Suppressor macrophage (primary cell): Measurements from ENCODE around the gene TCF7L2.

Experiments
- DNase-seq, 4 experiments: peaks; one replicate each; pipeline ENCODE4 v3.0.0-alpha.2; 2020 to 2022

Gene TCF7L2

GRCh38 chr10:112966194-112966855 lies 16.3 kb downstream of the TCF7L2 start:
- DNase-seq, result no peak

- no peak for DNase-seq
Measured at GRCh38 chr10:112967200-112967599, 17.2 kb downstream of the TCF7L2 start.

- DNase-seq, result no peak
Measured at GRCh38 chr10:112969131-112969530, 19.1 kb downstream of the TCF7L2 start.

DNA sequence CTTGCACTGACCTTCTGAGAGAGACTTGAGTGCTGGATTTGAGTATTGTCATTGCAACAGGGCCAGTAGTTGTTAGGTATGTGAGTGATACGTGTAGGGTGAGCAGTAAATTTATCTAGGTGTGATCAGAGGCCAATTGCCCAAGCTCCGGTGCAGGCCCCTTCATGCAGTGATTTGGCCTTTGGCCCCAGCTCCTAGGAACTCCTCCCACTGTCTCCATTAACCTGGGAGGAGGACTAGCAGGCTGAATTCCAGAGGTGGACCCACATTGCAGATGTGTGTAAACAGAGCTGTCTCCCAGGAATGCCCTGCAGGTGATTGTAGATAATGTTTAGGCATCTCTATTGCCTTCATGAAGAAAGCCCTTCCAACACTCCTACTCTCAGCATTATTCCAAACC lies 19.5 kb downstream of the TCF7L2 start:
- DNase-seq, result no peak

DNA sequence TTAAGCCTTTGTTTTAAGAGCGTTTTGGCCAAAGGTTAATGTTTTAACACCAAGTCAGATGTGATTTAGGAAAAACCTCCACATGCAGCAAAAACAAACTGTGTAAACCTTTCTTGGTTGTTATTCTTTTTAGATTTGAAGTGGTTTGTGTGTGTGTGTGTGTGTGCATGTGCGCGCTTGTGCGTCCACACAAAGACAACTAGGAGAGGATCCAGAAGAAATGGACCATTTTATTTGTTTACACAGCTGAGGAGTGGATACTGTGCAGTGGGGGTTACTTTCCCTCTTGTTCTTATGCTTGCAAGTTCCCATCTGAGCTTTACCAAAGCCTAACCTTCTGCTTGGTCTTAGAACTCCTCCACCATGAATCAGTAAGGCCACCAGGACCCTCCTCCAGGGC lies 20.0 kb downstream of the TCF7L2 start:
- DNase-seq, result no peak

GRCh38 chr10:112972606-112973005 lies 22.6 kb downstream of the TCF7L2 start:
- DNase-seq, result no peak

- DNase-seq, result no peak
Measured at GRCh38 chr10:112973046-112973445, 23.0 kb downstream of the TCF7L2 start.

GRCh38 chr10:112973805-112974204 lies 23.8 kb downstream of the TCF7L2 start:
- no peak for DNase-seq

GRCh38 chr10:112977426-112977898 lies 27.4 kb downstream of the TCF7L2 start:
- no peak for DNase-seq

GRCh38 chr10:112979927-112980326 lies 29.9 kb downstream of the TCF7L2 start:
- DNase-seq, result no peak

DNA sequence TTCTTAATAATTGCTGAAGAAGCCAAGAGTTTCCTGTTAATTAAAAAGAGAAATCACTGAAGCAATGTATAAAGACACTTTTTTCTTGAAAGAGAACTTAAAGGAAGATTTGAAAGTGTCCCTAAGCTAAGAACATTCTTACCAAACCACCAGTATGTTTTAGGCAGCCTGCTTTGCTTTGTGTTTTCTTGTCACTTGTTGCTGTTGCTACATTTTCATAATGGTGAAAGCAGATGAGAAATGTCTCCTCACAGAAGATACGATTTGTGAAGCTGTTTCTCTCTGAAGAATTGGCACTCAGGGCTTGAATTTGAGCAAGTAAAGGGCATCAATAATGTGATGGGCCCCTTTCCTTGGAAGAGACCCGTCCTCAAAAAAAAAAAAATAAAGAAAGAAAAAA lies 30.9 kb downstream of the TCF7L2 start:
- no peak for DNase-seq

DNA sequence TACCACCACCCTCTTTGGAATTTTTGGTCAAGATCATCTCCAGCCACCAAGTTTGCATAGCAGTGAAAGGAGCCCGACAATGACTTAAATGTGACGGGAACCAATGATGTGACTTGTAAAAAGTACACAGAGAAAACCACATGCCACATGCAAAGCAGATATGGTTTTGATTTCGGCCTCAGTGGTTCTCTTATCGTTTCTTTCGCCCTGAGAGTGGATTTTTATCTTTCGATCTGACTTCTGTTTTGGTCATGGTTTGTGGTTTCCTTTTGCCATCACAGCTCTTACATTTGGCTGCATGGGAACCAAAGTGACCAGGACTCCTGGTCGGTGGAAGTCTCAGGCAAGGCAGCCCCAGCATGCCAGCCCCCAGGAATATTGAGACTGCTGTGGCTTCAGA lies 31.5 kb downstream of the TCF7L2 start:
- DNase-seq, result no peak

GRCh38 chr10:112983444-112984056 lies 33.5 kb downstream of the TCF7L2 start:
- no peak for DNase-seq

GRCh38 chr10:112984756-112985155 lies 34.7 kb downstream of the TCF7L2 start:
- DNase-seq, result no peak

DNA sequence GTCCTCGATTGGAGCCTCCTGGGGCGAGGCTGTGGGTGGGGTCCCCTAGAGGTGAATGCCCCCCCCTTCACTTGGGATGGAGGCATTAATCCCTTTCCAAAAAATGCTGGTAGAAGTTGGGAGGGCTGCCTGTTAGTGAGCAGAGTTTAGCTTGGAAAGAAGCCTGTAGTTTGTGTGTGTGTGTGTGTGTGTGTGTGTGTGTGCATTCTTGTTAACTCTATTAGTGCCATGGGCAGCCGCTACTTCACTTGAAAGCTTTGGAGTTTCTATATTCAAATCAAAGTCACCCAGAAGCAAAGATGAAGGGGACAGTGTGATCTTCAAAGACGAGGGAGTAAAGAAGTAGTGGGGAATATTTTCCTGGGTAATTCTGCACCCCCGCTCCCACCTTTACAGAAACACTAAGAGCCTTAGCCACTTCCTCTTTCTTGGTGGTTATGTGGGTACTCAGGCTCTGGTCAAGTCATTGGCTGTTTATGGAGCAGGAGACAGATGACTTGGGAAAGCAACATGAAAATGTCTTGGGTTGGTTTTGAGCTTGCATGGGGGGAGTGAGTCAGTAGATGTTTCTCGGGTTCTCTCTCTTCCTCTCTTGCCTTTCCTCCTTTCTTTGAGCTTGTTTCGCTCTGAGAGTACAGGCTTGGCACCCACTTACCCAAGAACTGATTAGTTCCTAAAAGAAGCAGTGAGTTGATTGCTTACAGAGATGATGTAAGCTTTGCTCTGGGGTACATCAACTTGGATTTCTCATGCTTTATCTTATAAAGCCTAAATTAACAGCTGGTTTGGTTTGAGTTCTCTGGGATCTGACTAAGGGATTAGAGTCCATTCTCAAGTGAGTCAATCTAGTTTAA lies 35.9 kb downstream of the TCF7L2 start:
- DNase-seq, result peak; percentile 69 to 85 (median 74)

DNA sequence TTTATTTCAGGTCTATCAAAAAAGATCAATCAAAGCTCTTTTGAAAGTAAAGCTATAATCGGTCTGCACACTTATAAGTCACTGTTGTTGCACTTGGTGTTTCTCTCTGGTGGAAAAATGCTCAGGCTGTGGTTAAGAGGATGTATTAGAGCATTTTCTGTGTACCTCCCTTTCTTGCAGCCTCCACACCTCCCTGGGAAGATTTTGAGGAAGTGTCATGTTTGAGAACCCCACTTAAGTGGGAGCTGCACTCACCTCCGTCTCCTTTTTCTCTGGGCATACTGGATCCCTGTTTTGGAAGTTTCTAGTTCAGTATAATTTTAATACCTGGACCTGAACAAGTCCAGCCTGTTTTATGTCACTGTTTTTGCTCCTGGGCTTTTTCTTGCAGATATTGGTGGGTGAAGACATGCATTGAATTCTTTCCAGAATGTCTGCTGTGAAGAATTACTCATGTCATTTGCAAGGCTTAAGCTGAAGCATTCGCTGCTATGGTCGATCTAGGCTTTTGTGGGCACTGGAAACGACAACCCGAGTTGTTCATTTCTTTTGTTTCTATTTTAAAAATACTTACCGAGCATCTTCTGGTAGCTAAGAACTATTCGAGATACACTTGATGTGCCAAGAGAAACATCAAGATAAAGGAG lies 36.6 kb downstream of the TCF7L2 start:
- peak in 3 of 4 experiments; percentile 8 to 25 (median 16) for DNase-seq

- peak in 1 of 4 experiments; percentile 3 for DNase-seq
Measured at GRCh38 chr10:112988839-112989406, 38.9 kb downstream of the TCF7L2 start.

DNA sequence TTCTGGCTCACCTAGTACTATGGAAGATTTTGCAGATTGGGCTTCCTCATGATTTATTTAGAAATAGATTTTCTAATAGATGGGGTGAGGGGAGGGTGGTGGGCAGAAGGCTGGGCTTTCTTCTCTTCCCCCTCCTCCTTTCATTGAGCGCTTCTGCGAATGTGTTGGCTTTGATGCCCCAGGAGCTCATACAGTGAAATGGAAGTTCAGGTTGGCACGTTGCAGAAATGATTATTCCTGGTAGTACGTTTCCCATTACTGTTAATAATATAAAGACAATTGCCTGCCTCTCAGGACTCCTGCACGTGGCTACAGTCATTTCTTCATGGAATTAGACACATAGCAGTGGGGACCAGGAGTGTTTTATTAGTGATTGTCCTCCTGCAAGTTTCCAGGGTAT lies 39.8 kb downstream of the TCF7L2 start:
- DNase-seq, result no peak

DNA sequence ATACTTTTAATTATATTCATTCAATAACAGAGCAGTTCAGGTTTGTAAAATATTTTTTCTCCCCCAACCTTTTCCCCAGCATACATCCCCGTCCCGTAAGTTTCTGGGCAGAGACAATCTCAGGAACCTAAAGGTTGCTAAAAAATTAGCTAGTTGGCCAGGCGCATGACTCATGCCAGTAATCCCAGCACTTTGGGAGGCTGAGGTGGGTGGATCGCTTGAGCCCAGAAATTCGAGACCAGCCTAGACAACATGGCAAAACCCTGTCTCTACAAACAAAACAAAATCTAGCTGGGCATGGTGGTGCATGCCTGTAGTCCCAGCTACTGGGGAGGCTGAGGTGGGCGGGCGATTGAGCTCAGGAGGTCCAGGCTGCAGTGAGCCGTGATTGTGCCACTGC lies 40.2 kb downstream of the TCF7L2 start:
- no peak for DNase-seq

DNA sequence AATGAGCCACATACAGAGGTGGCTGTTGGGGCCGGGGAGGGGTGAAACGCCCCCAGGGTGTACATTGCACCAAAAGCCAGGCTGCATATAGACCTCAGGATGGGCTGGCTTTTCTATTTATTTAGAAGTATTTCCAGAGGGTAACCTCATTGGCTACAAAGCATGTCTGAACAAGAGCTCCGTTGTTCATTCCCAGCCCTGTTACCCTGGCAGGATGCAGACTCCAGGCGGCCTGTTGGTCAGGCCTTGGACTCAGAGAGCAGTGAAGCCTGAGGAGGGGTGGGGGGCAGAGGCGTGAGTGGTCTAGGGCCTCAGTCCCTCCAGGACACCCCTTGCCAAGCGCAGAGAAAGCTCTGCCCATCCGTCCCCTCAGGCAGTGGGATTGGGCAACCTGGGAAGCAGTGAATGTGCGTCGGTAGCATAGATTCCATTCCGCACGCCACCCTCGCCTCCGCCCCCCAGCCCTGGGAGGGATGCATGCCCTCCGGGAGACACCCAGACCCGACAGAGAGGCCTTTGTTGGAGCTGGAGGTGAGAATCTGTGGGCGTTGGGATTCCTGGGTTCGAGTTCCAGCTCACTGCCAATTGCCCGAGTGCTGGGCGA lies 41.9 kb downstream of the TCF7L2 start:
- no peak for DNase-seq

DNA sequence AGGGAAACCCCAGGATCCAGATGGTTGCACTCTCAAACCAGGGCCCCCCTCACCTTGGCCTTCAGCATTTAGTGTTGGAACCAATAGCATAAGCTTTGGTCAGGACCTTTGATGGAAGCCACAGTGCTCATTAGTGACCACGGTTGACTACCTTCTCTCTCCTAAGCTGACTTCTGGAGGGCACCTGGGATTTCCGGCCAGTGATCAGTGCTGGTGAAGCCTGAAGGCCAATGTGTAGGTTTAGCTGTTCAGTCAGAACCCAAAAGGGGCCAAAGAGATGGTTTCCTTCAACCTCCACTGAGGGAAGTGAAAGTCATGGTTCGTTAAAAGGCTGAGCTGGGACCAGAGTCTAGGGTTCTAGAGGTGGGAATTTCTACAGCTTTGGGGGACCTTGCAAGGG lies 46.4 kb downstream of the TCF7L2 start:
- no peak for DNase-seq

GRCh38 chr10:112999102-112999501 lies 49.1 kb downstream of the TCF7L2 start:
- no peak for DNase-seq
